Measurements from ENCODE around the gene ACP7.
"Not testable (repeated sequence)": the region's sequence is repeated elsewhere in the genome, so short reads cannot be mapped to it uniquely, and the experiment has no call there.

Gene ACP7

GRCh38 chr19:39112338-39112890 lies 28.2 kb downstream of the ACP7 start:
- TF ChIP-seq CTCF (IDR thresholded peaks at IDR 0.05; ENCODE audit: insufficient read depth, low read length, poor library complexity, severe bottlenecking) (no peak), EZH2phosphoT487 (conservative IDR thresholded peaks at IDR 0.05; ENCODE audit: low read length) (no peak)
- Histone ChIP-seq H3K9me2 (replicated peaks; ENCODE audit: insufficient read depth, low read length) (no peaks in the 10 kb centered on the region), H3K27me3 (ENCODE audit: low read length) (no peaks in the 10 kb centered on the region), H3K9me3 (ENCODE audit: insufficient read depth, low read length) (no peaks in the 10 kb centered on the region), H3K79me2 (ENCODE audit: insufficient read depth, low read length) (no peaks in the 10 kb centered on the region), H3K4me3 (ENCODE audit: insufficient read depth, low read length, poor library complexity, severe bottlenecking) (no peak overlapping the region), H3K4me2 (ENCODE audit: low read depth, low read length, poor library complexity, severe bottlenecking) (no peak overlapping the region), H3K36me3 (ENCODE audit: low read length) (no peaks in the 10 kb centered on the region), H3F3A (ENCODE audit: insufficient read depth) (no peaks in the 10 kb centered on the region), H4K20me1 (ENCODE audit: low read depth, low read length) (no peaks in the 10 kb centered on the region), H3K27ac (ENCODE audit: low read depth, low read length) (no peak overlapping the region), H3K9ac (ENCODE audit: low read length) (no peak overlapping the region), H2AFZ (ENCODE audit: low read depth, low read length, severe bottlenecking) (no peak overlapping the region)

GRCh38 chr19:39113199-39113598 lies 29.0 kb downstream of the ACP7 start:
- no peaks in the 10 kb centered on the region for H3K9me2 ChIP-seq (replicated peaks; ENCODE audit: insufficient read depth, low read length)
- H3K27me3 ChIP-seq (ENCODE audit: low read length) = no peaks in the 10 kb centered on the region
- H3K79me2 ChIP-seq (ENCODE audit: insufficient read depth, low read length) = no peaks in the 10 kb centered on the region
- no peaks in the 10 kb centered on the region for H4K20me1 ChIP-seq (ENCODE audit: low read depth, low read length)
- H3K9me3 ChIP-seq (ENCODE audit: insufficient read depth, low read length) = no peaks in the 10 kb centered on the region
- H2AFZ ChIP-seq (ENCODE audit: low read depth, low read length, severe bottlenecking) = no peak overlapping the region
- H3F3A ChIP-seq (ENCODE audit: insufficient read depth) = no peaks in the 10 kb centered on the region
- H3K9ac ChIP-seq (ENCODE audit: low read length) = no peak overlapping the region
- no peak overlapping the region for H3K4me3 ChIP-seq (ENCODE audit: insufficient read depth, low read length, poor library complexity, severe bottlenecking)
- no peaks in the 10 kb centered on the region for H3K36me3 ChIP-seq (ENCODE audit: low read length)
- H3K27ac ChIP-seq (ENCODE audit: low read depth, low read length) = no peak overlapping the region
- TF ChIP-seq CTCF (IDR thresholded peaks at IDR 0.05; ENCODE audit: insufficient read depth, low read length, poor library complexity, severe bottlenecking) = no peak
- no peak for TF ChIP-seq EZH2phosphoT487 (conservative IDR thresholded peaks at IDR 0.05; ENCODE audit: low read length)
- no peak overlapping the region for H3K4me2 ChIP-seq (ENCODE audit: low read depth, low read length, poor library complexity, severe bottlenecking)

GRCh38 chr19:39115105-39115847 lies 31.1 kb downstream of the ACP7 start:
- no peak overlapping the region for H3K4me3 ChIP-seq (ENCODE audit: insufficient read depth, low read length, poor library complexity, severe bottlenecking)
- no peak overlapping the region for H3K9ac ChIP-seq (ENCODE audit: low read length)
- no peaks in the 10 kb centered on the region for H3F3A ChIP-seq (ENCODE audit: insufficient read depth)
- H4K20me1 ChIP-seq (ENCODE audit: low read depth, low read length) = no peaks in the 10 kb centered on the region
- no peak overlapping the region for H3K27ac ChIP-seq (ENCODE audit: low read depth, low read length)
- H2AFZ ChIP-seq (ENCODE audit: low read depth, low read length, severe bottlenecking) = no peak overlapping the region
- H3K27me3 ChIP-seq (ENCODE audit: low read length) = no peaks in the 10 kb centered on the region
- H3K9me3 ChIP-seq (ENCODE audit: insufficient read depth, low read length) = no peaks in the 10 kb centered on the region
- no peak for TF ChIP-seq CTCF (IDR thresholded peaks at IDR 0.05; ENCODE audit: insufficient read depth, low read length, poor library complexity, severe bottlenecking)
- TF ChIP-seq EZH2phosphoT487 (conservative IDR thresholded peaks at IDR 0.05; ENCODE audit: low read length) = no peak
- H3K4me2 ChIP-seq (ENCODE audit: low read depth, low read length, poor library complexity, severe bottlenecking) = no peak overlapping the region
- H3K36me3 ChIP-seq (ENCODE audit: low read length) = no peaks in the 10 kb centered on the region
- H3K9me2 ChIP-seq (replicated peaks; ENCODE audit: insufficient read depth, low read length) = no peaks in the 10 kb centered on the region
- H3K79me2 ChIP-seq (ENCODE audit: insufficient read depth, low read length) = no peaks in the 10 kb centered on the region

- H3K4me3 ChIP-seq (ENCODE audit: insufficient read depth, low read length, poor library complexity, severe bottlenecking); H3K9me3 ChIP-seq (ENCODE audit: insufficient read depth, low read length); H3F3A ChIP-seq (ENCODE audit: insufficient read depth); H3K27me3 ChIP-seq (ENCODE audit: low read length); H2AFZ ChIP-seq (ENCODE audit: low read depth, low read length, severe bottlenecking); H3K27ac ChIP-seq (ENCODE audit: low read depth, low read length); H4K20me1 ChIP-seq (ENCODE audit: low read depth, low read length); H3K36me3 ChIP-seq (ENCODE audit: low read length); H3K79me2 ChIP-seq (ENCODE audit: insufficient read depth, low read length); H3K9ac ChIP-seq (ENCODE audit: low read length); H3K9me2 ChIP-seq (replicated peaks; ENCODE audit: insufficient read depth, low read length); H3K4me2 ChIP-seq (ENCODE audit: low read depth, low read length, poor library complexity, severe bottlenecking): not testable (repeated sequence)
Measured at GRCh38 chr19:39117023-39117422, 32.9 kb downstream of the ACP7 start.
